KMS-11 (cell line): Measurements from ENCODE around the gene WFDC1.

Source experiments
- H2AFZ ChIP-seq: fragments of 200-600 bp; sonication (generic); 2 replicates; pipeline ENCODE4 v1.6.1; 2016; ENCODE audit warnings: antibody characterized with exemption, mixed run types, low read depth
- H3K27ac ChIP-seq: fragments of 200-600 bp; sonication (generic); 2 replicates; pipeline ENCODE4 v1.6.1; 2016; ENCODE audit warnings: mild to moderate bottlenecking, mixed run types
- H3K27me3 ChIP-seq: fragments of 200-600 bp; sonication (generic); 2 replicates; pipeline ENCODE4 v1.6.1; 2017; ENCODE audit warnings: mild to moderate bottlenecking, low read depth, mixed run types, moderate library complexity; ENCODE audit not compliant: insufficient read depth
- H3K36me3 ChIP-seq: fragments of 200-600 bp; sonication (generic); 2 replicates; pipeline ENCODE4 v1.6.1; 2017; ENCODE audit warnings: mild to moderate bottlenecking, mixed run types; ENCODE audit not compliant: insufficient read depth
- H3K4me1 ChIP-seq: fragments of 200-600 bp; sonication (generic); 2 replicates; pipeline ENCODE4 v1.6.1; 2016; ENCODE audit warnings: mild to moderate bottlenecking, low read depth, mixed run types; ENCODE audit not compliant: poor library complexity, severe bottlenecking
- H3K4me2 ChIP-seq: fragments of 200-600 bp; sonication (generic); 2 replicates; pipeline ENCODE4 v1.7.0; 2016; ENCODE audit warnings: mild to moderate bottlenecking, mixed run types
- H3K4me3 ChIP-seq: fragments of 200-600 bp; sonication (generic); IDR thresholded peaks from 2 replicates; pipeline ENCODE4 v1.6.1; 2017; ENCODE audit warnings: low read depth, low read length, mixed read lengths; ENCODE audit not compliant: insufficient read depth
- H3K79me2 ChIP-seq: fragments of 200-600 bp; sonication (generic); 2 replicates; pipeline ENCODE4 v1.6.1; 2016; ENCODE audit warnings: low read depth, mixed run types; ENCODE audit not compliant: insufficient read depth
- H3K9ac ChIP-seq: fragments of 200-600 bp; sonication (generic); 2 replicates; pipeline ENCODE4 v1.6.1; 2016; ENCODE audit warnings: mild to moderate bottlenecking, mixed run types
- H4K20me1 ChIP-seq: fragments of 200-600 bp; sonication (generic); 2 replicates; pipeline ENCODE4 v1.6.1; 2016; ENCODE audit warnings: mild to moderate bottlenecking, mixed run types; ENCODE audit not compliant: insufficient read depth
- TF ChIP-seq, protein P1 (sequence below): fragments of 200-600 bp; sonication (generic); conservative IDR thresholded peaks from 2 replicates; pipeline ENCODE4 v1.6.1; 2017; ENCODE audit warnings: low read depth, mild to moderate bottlenecking, antibody characterized with exemption, low read length, moderate library complexity, mixed read lengths

Gene WFDC1

GRCh38 chr16:84329016-84329415 lies 34.3 kb downstream of the WFDC1 start:
- no peak overlapping the region for H3K4me3 ChIP-seq
- peaks cover 36% of the 10 kb centered on the region; the same call in 1 of the 2 replicates for H3K27me3 ChIP-seq
- no peaks in the 10 kb centered on the region for H4K20me1 ChIP-seq
- H3K4me2 ChIP-seq, result no peak overlapping the region
- no peaks in the 10 kb centered on the region for H3K4me1 ChIP-seq
- H3K36me3 ChIP-seq, result no peaks in the 10 kb centered on the region
- H2AFZ ChIP-seq, result no peak overlapping the region
- no peak overlapping the region for H3K27ac ChIP-seq
- TF ChIP-seq, protein P1, sequence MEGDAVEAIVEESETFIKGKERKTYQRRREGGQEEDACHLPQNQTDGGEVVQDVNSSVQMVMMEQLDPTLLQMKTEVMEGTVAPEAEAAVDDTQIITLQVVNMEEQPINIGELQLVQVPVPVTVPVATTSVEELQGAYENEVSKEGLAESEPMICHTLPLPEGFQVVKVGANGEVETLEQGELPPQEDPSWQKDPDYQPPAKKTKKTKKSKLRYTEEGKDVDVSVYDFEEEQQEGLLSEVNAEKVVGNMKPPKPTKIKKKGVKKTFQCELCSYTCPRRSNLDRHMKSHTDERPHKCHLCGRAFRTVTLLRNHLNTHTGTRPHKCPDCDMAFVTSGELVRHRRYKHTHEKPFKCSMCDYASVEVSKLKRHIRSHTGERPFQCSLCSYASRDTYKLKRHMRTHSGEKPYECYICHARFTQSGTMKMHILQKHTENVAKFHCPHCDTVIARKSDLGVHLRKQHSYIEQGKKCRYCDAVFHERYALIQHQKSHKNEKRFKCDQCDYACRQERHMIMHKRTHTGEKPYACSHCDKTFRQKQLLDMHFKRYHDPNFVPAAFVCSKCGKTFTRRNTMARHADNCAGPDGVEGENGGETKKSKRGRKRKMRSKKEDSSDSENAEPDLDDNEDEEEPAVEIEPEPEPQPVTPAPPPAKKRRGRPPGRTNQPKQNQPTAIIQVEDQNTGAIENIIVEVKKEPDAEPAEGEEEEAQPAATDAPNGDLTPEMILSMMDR, result no peak
- no peaks in the 10 kb centered on the region for H3K79me2 ChIP-seq
- no peak overlapping the region for H3K9ac ChIP-seq

- Histone ChIP-seq H3K27ac (no peak overlapping the region), H2AFZ (no peak overlapping the region), H3K4me1 (no peaks in the 10 kb centered on the region), H3K79me2 (no peaks in the 10 kb centered on the region), H3K27me3 (peaks cover 32% of the 10 kb centered on the region; the same call in 1 of the 2 replicates), H4K20me1 (no peaks in the 10 kb centered on the region), H3K36me3 (no peaks in the 10 kb centered on the region), H3K9ac (no peak overlapping the region), H3K4me2 (no peak overlapping the region), H3K4me3 (no peak overlapping the region)
- TF ChIP-seq, protein P1, result no peak
Measured at GRCh38 chr16:84329843-84330684, 35.4 kb downstream of the WFDC1 start.

DNA sequence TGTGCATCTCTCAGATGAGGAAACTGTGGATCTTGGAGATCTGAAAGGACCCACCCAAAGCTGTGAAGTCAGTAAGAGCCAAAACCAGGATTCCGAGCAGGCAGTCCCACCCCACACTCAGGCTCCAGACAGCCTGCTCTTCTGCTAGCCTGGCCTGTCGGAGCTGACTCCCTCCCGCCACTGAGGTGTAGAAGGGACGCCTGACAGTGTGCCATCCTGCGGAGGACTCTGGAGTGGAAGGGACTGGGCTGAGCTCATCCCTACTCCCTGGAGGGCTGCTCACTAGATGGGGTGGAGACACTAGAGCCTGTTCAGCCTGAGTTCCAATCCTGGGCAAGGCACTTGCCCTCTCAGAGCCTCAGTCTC lies 36.0 kb downstream of the WFDC1 start:
- Histone ChIP-seq H3K9ac (no peak overlapping the region), H2AFZ (no peak overlapping the region), H3K27ac (no peak overlapping the region), H3K4me1 (no peaks in the 10 kb centered on the region), H3K27me3 (peaks cover 34% of the 10 kb centered on the region; the same call in 1 of the 2 replicates), H3K79me2 (no peaks in the 10 kb centered on the region), H3K36me3 (no peaks in the 10 kb centered on the region), H3K4me3 (no peak overlapping the region), H4K20me1 (no peaks in the 10 kb centered on the region), H3K4me2 (no peak overlapping the region)
- TF ChIP-seq, protein P1, result no peak

DNA sequence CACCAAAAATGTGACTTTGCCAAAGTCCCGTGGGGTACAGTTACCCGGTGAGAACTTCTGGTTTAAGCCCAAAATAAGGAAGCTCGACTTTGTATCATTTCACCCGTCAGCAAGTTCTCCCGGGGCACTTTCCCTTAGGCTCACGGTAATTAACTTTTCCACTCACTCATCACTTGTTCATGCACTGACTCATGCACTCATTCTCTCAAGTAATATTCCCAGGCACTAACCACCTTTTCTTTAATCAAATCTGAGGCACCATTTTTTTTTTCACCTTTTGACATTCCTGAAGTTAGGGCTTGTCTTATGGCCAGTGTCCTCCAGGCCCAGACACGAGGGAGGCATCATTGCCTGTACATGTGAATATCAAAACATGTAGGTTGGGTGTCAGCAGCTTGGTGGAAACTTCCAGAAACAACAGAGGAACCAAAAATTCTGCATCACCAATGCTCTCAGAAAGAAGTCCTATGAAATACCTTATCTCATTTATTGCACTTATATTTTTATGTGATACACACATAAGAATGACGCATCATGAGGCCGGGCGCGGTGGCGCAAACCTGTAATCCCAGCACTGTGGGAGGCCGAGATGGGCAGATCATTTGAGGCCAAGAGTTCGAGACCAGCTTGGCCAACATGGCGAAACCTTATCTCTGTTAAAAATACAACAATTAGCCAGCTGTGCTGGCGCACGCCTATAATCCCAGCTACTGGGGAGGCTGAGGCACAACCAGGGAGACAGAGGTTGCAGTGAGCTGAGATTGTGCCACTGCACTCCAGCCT lies 37.5 kb downstream of the WFDC1 start:
- no peaks in the 10 kb centered on the region for H3K4me1 ChIP-seq
- no peaks in the 10 kb centered on the region for H3K79me2 ChIP-seq
- H3K4me3 ChIP-seq, result no peak overlapping the region
- peaks cover 34% of the 10 kb centered on the region; the same call in 1 of the 2 replicates for H3K27me3 ChIP-seq
- no peak overlapping the region for H3K4me2 ChIP-seq
- H4K20me1 ChIP-seq, result no peaks in the 10 kb centered on the region
- H3K27ac ChIP-seq, result no peak overlapping the region
- no peaks in the 10 kb centered on the region for H3K36me3 ChIP-seq
- TF ChIP-seq, protein P1, result no peak
- H2AFZ ChIP-seq, result no peak overlapping the region
- no peak overlapping the region for H3K9ac ChIP-seq
